ENCODE data around the gene C6orf132.

Gene C6orf132

DNA sequence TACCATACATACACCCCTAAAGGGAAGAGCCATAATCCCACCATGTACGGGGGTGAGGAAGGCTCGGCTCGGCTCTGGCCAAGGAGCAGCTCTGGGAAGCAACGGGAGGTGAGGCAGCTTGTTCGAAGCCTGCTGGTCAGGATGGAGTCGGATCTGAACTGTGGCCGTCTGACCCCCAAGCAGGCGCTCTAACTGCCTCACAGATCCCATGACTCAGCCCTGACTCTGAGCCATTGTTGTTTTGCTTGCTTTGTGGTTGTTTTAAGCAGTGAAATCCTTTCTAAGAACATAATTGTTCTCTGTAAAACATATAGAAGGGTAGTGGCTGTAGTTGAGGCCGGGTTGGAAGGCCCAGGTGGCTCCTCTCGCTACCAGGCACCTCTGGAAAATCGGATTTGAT lies 10.9 kb downstream of the C6orf132 start:
- DNase-seq, result no peak

- no peak for DNase-seq
Observed at GRCh38 chr6:42129360-42129676, 13.1 kb downstream of the C6orf132 start.

GRCh38 chr6:42128460-42129359 lies 13.7 kb downstream of the C6orf132 start:
- DNase-seq, result no peak

DNA sequence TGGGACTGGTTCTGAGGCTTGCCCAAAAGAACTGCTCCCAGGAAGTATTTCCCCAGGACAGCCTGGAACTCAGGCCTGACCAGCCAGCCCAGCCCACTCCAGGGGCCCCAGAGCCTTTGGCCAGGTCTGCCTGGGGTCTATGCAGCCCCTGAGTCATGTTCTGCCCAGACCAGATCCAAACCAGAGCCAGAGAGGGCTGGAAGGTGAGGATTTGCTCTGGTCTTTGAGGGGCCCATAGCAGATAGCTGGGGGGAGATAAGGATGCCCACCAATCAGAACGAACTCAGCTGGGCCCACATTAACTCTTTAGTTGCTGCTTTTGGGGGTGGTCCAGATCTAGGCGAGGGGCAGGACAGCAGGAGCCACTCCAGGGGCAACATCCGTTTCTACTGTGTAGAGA lies 16.8 kb downstream of the C6orf132 start:
- no peak for DNase-seq

GRCh38 chr6:42125231-42125630 lies 17.2 kb downstream of the C6orf132 start:
- DNase-seq, result no peak

DNA sequence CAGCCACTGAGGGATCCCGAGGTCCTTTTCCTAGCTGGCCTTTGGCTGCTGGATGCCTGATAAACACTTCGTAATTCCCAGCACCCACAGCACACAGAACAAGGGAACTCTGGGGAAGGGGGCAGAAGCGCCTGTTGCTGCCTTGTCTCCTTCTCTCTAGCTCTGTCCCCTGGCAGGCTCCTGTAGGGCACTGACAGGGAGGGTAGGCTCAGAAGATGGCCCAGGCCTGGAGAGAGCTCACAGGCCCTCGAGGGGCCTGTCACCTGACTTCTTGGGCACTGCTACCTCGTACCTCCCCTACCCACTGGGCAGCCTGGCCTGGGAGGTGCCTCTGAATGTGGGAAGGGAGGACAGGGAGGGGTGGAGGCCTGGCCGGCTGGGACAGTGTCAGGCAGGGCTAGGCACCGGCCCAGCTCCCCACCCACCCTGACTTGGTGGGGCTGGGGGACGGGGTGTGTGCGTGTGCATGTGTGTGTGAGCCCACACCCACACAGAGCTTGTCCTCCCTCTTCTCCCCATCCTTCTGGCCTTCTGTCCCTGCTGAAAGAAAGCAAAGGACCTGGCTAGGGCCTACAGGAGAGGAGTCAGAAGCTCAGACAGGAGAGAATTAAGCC lies 18.1 kb downstream of the C6orf132 start:
- no peak for DNase-seq

DNA sequence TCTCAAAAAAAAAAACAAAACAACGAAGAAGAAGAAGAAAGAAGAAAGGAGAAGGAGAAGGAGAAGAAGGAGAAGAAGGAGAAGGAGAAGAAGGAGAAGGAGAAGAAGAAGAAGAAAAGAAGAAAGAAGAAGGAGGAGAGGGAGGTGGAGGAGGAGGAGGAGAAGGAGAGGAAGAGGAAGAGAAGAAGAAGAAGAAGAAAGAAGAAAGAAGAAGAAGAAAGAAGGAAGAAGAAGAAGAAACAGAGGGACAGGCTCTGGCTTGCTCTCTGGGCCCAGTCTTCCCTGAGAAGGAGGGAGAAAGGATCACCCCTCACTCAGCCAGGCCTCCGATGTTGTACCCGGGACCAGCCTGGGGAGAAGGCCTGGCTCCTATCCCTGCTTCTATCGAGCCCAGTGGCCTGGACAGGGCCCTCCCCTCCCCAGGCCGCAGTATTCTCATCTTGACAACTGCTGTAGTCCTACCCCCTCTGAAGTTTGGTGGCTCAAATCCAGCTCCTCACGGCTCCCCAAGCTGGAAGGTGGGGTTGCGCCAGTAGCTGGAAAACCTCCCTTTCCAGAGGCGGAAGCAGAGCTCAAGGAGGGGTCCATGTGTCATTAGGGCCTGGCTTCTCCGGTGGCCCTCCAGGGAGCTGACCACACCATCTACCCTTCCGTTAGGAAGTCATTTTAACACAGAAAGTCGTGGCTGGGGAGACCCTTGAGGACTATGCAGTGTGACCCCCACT lies 18.9 kb downstream of the C6orf132 start:
- no peak for DNase-seq

- DNase-seq, result no peak
Observed at GRCh38 chr6:42120895-42121865, 21.2 kb downstream of the C6orf132 start.

- DNase-seq, result no peak
Observed at GRCh38 chr6:42118162-42119001, 24.0 kb downstream of the C6orf132 start.

DNA sequence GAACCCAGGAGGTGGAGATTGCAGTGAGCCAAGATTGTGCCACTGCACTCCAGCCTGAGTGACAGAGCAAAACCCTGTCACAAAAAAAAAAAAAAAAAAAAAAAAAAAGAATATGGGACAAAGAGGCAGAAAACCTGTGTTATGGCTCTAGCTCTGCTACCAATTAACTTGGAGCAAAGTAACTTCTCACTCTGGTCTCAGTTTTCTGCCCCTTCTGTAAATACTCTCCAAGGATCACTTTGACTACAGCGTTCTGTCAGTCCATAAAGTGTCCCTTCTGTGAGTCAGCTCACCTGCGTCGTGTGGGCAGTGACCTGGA lies 24.6 kb downstream of the C6orf132 start:
- DNase-seq, result no peak

DNA sequence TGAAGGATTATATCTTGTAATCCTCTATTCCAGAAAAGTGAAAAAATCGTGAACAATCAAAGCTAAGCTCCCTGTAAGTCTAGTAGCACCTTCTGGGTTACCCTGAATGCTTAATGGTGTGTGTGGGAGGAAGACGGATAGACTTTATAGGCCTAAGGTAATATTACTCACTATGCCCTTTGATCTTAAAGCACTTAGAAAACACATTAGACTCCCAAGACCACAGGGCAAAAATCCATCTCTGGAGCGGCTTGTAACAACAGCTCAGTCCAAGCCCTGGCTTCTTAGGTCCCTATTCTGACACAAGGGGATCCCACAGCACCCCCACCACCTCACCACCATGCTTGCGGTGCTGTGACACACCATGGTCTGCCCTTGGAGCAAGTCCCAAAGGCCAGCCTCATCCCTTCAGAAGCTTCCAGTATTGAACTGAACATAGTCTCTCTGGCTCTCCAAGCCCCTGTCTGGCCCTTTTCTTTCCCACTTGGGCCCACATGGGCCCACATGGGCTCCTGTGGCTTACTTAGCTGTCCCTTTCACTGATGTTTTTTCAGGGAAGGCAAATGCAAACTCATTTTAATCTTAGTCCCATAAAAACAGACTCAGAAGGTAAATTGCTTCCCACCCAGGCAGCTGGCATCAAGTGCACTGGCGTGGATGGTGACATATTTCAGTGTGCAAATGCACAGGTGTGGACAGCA lies 28.3 kb downstream of the C6orf132 start:
- no peak for DNase-seq

GRCh38 chr6:42112351-42112750 lies 30.1 kb downstream of the C6orf132 start:
- no peak for DNase-seq

GRCh38 chr6:42110683-42111082 lies 31.7 kb downstream of the C6orf132 start:
- DNase-seq, result no peak

- no peak for DNase-seq
Observed at GRCh38 chr6:42108071-42108470, 34.3 kb downstream of the C6orf132 start.

- DNase-seq, result no peak
Observed at GRCh38 chr6:42106112-42107023, 36.1 kb downstream of the C6orf132 start.

DNA sequence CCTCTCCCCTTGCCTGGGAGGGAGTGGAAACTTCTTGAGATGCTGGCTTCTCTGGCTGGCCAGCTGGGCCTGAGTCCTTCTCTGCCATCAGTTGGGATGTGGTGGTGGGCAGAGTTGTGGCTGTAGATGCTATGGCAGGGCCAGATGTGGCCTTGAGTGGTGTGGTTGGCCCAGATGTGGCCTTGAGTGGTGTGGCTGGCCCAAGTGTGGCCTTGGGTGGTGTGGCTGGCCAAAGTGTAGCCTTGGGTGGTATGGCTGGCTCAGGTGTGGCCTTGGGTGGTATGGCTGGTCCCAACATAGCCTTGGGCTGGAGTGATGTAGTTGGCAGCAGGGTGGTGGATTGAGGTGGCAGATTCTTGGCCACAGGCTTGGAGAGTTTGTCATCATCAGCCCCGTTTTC lies 36.7 kb downstream of the C6orf132 start:
- no peak for DNase-seq

GRCh38 chr6:42105156-42105648 lies 37.2 kb downstream of the C6orf132 start:
- DNase-seq, result no peak

- no peak for DNase-seq
Observed at GRCh38 chr6:42104804-42105125, 37.7 kb downstream of the C6orf132 start.

DNA sequence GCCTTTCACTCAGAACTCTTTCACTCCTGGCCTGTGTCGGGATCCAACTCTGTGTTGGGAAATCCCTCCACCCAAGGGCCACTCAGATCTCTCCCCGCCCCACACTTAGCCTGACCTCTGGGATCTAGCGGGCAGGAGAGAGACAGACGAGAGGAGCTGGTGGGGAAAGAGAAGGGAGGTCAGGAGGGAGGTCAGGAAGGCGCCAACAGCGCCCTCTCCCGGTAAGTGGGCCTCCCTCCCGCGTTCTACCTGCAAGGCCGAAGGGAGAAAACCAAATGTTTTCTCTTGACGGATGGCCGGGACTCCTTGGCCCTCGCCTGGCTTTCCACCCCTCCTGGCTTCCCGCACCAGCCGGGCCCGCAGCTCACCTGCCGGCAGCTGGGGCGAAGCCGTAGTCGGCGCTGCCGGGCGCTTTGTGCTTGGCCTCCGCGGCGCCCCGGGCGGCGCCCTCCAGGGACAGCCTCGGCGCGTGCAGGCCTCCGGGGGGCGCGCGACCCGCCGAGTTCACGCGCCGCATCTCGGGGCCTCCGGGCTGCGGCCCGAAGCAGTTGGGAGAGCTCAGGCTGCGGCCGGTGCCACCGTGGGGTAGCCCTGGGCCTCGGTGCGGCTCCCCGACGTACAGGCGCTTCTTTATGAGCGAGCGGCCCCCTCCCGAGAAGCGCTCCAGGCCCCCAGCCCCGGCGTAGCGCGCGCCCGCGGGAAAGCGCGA lies 38.2 kb downstream of the C6orf132 start:
- peak; percentile 87 for DNase-seq

DNA sequence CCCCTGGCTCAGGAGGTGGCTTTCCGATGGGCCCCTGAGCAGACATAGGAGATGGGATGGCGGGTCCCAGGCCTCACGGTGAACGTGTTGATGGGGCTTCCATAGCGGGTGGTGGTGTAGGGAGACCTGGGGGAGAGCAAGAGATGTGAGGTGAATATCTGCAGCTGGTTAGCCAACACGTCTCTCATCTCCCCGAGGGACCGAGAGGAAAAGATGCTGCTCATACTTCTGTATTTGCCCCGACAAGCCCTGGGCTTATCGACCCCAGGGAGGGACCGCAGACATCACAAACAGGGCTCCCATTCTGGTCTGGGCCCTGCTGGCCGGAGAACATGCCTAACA lies 38.7 kb downstream of the C6orf132 start:
- DNase-seq, result no peak
